Hematopoietic multipotent progenitor cell treated with erythropoietin and hydrocortisone succinate and interleukin-3 and kit ligand, for 8 days (in vitro differentiated cells): ENCODE measurements around the gene JPH4.
A peak's percentile ranks its signal among the peaks of the same experiment; 100 is the strongest.
"Not testable (repeated sequence)": the region's sequence is repeated elsewhere in the genome, so short reads cannot be mapped to it uniquely, and the experiment has no call there.

Source experiments
- DNase-seq: peaks from one replicate; pipeline ENCODE4 v3.0.0-alpha.2; 2015

The JPH4 gene

DNA sequence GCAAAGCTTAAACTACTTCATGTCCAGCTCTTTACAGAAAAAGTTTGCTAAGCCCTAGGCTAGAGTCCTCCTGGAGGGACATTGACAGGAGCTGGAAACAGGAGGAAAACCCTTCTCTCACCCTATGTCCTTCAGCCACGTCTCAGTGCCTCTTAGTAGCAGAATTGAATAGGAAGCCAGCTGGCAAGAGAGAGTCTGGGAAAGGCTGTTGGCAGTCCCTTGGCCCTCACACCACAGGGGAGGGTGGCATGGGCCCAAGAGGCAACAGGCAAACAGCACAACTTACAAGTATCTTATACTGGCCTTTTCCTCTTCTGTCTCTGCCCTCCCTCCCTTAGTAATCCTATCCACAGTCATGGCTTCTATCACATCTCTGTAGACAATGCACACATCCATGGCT is 29.9 kb upstream of the JPH4 start:
- no peak for DNase-seq

GRCh38 chr14:23605931-23606585 is 27.5 kb upstream of the JPH4 start:
- no peak for DNase-seq

DNA sequence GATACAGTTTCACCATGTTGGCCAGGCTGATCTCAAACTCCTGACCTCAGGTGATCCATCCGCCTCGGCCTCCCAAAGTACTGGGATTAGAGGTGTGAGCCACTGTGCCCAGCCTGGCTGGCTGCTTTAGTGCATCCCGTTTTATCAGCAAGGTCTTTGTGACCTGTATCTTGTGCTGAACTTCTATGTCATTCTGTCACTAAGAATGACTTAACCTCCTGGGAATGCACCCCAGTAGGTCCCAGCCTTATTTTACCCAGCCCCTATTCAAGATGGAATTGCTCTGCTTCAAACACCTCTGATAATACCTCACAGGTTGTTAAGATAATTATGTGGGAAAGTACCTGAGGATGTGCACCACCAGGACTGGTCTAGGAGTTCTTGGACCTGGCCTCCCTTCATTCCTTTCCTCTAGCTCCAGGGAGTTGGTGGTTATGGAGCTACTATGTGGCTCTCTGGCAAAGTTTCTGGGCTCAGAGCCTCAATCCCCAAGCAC is 26.1 kb upstream of the JPH4 start:
- no peak for DNase-seq

DNA sequence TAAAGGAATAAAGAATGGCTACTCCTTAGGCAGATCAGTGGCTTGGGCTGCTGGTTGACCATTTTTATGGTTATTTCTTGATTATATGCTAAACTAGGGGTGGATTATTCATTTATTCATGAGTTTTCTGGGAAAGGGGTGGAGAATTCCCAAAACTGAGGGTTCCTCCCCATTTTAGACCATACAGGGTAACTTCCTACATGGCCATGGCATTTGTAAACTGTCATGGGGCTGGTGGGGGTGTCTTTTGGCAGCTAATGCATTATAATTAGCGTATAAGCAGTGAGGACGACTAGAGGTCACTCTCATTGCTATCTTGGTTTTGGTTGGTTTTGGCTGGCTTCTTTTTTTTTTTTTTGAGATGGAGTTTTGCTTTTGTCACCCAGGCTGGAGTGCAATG is 25.6 kb upstream of the JPH4 start:
- no peak for DNase-seq

DNA sequence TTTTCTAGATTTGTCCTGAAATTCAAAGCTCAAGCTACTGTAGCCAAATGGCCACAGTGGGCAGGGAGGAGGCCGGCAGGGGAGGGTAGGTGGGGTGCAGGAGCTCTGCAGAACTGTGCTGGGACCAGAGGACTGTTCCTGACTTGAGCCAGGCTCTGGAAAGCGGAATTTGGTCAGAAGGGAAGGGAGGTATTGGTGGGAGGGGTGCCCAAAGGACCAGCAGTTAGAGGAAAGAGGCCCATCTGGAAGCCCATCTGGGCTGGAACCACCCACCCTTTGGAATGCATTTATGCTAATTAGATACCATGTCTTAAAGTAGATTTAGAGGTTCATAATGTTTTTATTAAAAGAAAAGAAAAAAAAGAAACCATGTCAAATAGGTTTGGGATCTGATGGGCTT is 24.5 kb upstream of the JPH4 start:
- DNase-seq = no peak

- no peak for DNase-seq
These were observed 23.8 kb upstream of the JPH4 start for GRCh38 chr14:23602181-23603095.

- DNase-seq = no peak
These were observed 23.2 kb upstream of the JPH4 start for GRCh38 chr14:23601845-23602180.

DNA sequence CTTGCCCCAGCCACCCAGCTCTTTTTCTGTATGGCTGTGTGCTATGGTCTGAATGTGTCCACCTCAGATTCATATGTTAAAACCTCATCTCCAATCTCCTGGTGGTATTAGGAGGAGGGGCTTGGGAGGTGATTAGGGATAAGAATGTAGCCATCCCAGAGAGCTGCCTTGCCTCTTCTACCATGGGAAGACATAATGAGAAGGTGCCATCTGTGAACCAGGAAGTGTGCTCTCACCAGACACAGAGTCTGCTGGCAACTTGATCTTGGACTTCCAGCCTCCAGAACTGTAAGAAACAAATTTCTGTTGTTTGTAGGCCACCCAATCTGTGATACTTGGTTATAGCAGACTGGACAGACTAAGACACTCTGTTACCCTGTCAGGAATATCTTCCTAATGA is 22.8 kb upstream of the JPH4 start:
- no peak for DNase-seq

DNA sequence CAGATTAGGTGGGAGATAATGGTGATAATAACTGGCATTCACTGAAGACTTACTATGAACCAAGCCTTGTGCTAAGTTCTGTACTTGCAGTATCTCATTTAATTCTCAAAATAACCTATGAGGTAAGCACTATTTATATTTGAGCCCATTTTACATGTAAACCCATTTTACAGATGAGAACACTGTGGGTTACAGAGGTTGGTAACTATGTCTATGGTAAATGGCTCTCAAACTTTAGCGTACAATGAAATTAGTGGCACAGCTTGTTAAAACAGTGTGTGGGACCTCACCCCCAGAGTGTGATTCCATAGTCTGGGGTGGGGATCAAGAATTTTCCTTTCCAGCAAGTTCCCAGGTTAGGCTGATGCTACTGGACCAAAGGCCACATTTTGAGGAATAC is 22.2 kb upstream of the JPH4 start:
- DNase-seq = no peak

DNA sequence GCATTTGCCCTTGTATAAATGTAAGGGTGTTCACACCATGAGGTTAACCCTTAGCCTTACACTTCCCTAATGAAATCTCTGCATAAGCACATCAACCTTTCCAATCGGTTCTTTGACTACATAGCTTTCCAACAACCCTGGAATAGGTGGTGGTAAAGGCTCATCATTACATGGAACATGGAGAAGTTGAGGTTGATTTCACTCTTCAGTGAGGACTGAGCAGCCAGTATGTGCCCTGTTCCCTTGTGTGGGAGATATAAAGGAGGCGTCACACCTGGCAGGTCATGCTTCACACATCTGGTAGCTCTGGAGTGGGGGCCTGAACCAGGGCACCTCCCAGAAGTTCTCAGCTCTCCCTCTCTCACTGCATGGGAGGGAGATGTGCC is 21.7 kb upstream of the JPH4 start:
- no peak for DNase-seq

DNA sequence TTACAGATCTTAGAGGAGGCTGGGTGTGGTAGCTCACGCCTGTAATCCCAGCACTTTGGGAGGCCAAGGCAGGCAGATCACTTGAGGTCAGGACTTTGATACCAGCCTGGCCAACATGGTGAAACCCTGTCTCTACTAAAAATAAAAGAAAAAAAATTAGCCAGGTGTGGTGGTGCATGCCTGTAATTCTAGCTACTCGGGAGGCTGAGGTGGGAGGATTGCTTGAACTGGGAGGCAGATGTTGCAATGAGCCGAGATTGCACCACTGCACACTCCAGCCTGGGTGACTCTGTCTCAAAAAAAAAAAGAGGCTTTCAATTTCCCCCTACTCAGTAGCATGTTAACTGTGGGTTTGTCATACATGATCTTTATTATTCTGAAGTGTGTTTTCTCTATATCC is 15.6 kb upstream of the JPH4 start:
- DNase-seq = not testable (repeated sequence)

GRCh38 chr14:23590198-23590597 is 11.6 kb upstream of the JPH4 start:
- DNase-seq = no peak

GRCh38 chr14:23589606-23590005 is 11.0 kb upstream of the JPH4 start:
- DNase-seq = no peak

DNA sequence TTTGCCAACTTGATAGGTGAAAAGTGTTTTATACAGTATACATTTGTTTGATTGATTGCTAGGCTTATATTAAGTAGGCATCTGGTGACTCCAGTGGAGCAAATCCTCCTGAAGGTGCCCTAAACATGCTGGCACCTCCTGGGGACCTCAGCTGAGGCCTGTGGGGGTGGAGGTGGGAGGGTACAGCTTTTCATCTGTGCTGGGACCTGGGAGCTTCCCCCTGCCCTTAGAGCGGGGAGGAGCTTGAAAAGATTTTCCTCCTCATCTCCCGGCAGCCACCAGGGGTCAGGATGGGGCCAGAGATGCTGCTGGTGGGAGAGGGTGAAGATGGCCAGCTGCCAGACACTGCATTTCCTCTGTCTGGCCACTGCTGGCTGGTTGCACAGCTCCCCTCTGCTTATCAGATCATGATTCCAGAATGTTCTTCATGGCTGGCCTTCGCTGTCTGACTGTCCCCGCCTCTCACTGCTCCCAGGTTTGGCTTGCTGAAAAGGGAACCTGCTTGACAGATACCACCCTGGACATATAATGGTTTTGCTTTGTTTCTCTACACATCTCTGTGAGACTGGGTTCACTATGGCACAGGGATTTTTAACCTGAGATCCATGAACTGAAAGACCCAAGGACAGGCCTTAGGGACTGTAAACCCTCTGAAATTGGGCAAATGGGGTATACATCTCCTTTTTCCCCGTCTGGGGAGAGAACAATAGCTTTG is 10.5 kb upstream of the JPH4 start:
- DNase-seq = peak; percentile 87

GRCh38 chr14:23584527-23585203 is 6.1 kb upstream of the JPH4 start:
- not testable (repeated sequence) for DNase-seq

GRCh38 chr14:23583761-23584526 is 5.4 kb upstream of the JPH4 start:
- not testable (repeated sequence) for DNase-seq

- no peak for DNase-seq
These were observed 4.5 kb upstream of the JPH4 start for GRCh38 chr14:23582906-23583760.

GRCh38 chr14:23580948-23581281 is 2.3 kb upstream of the JPH4 start:
- no peak for DNase-seq

DNA sequence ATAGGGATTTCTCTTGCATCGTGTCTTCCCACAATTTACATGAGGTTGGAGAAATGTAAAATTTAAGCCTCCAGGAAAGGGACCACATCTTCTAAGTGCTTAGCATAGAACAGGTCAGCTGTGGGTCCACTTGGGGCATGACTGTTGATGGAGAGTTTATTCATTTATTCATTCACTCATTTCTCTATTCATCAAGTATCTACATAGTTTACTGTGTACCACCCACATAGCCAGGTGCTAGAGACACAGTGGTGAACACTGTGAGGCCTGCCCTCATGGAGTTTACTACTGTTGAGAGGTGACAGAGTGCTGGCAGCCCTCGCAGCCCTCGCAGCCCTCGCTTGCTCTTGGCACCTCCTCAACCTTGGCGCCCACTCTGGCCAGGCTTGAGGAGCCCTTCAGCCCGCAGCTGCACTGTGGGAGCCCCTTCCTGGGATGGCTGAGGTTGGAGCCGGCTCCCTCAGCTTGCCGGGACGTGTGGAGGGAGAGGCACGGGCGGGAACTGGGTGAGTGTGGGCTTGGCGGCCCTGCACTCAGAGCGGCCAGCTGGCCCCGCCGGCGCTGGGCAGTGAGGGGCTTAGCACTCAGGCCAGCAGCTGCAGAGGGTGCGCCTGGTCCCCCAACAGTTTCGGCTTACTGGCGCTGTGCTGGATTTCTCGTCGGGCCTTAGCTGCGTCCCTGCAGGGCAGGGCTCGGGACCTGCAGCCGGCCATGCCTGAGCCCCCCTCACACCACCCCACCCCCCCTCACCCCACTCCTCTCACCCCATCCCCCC is 1.7 kb upstream of the JPH4 start:
- DNase-seq = no peak

GRCh38 chr14:23579739-23580138 is 1.1 kb upstream of the JPH4 start:
- DNase-seq = no peak

DNA sequence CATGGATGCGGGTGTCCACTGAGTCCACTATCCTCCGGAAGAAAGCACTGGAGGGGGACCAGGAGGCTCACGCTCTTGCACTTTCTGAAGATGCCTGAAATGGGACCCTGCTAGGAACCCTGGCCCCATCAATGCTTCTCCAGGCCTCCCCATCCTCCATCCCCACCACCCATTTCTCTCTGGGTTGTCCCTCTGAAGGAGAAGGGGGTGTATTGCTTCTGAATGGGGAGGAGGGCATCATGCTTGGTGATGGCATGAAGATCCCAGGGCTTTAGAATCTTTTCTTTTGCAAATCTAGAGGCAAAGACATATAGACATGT is 681 bp upstream of the JPH4 start:
- DNase-seq = no peak
